ENCODE results near the gene CTNNA2. TPM values are rescaled to one million over a fixed set of nuclear protein-coding genes. Genes with fewer than 3 reads are reported as not detected.

CTNNA2 gene
- total RNA-seq, 1 experiment from 2014 or later, result 5.5 TPM

GRCh38 chr2:79906139-79906890 lies 393.5 kb downstream of the CTNNA2 start:
- H3K36me3 Mint-ChIP-seq (ENCODE audit: insufficient read depth in 1 of 3, low read depth in 3 of 3), result no peaks in the 10 kb centered on the region
- no peak overlapping the region for H3K56ac ChIP-seq (ENCODE audit: insufficient read length, low read depth, low read length)
- no peak overlapping the region for H2BK120ac ChIP-seq (ENCODE audit: low read depth, low read length, poor library complexity, severe bottlenecking)

More at GRCh38 chr2:79906139-79906890, 393.5 kb downstream of the CTNNA2 start:
- Mint-ChIP-seq H3K27ac (no peak overlapping the region; a peak in 1 of 7 replicates), H3K4me3 (no peak overlapping the region), H3K9me3 (no peaks in the 10 kb centered on the region), H3K27me3 (ENCODE audit: low read depth) (no peaks in the 10 kb centered on the region; the same call in 1 of the 2 replicates), H3K4me1 (peaks cover 0 to 5% of the 10 kb centered on the region in 2 experiments; a peak in 3 of 4 replicates)
- no peak overlapping the region for H2BK5ac ChIP-seq (ENCODE audit: insufficient read length, low read length)
- no peak overlapping the region for H3K4ac ChIP-seq (ENCODE audit: low read depth, low read length)
- no peaks in the 10 kb centered on the region for H3K27me3 ChIP-seq (ENCODE audit: insufficient read depth, low read length)
- no peak overlapping the region for H2BK12ac ChIP-seq (ENCODE audit: insufficient read length, low read depth, low read length)
- DNase-seq, result no peak
- no peak overlapping the region for H3K4me2 ChIP-seq (ENCODE audit: insufficient read depth, insufficient read length, low read length)
- H3K79me2 ChIP-seq (ENCODE audit: insufficient read depth, low read length), result no peaks in the 10 kb centered on the region
- no peak overlapping the region for H2BK20ac ChIP-seq (ENCODE audit: low read depth, low read length, poor library complexity, severe bottlenecking)
- no peak overlapping the region for H3K14ac ChIP-seq (ENCODE audit: insufficient read depth, low read length)
- H3K9me3 ChIP-seq (ENCODE audit: control insufficient read depth, low read depth, low read length), result no peaks in the 10 kb centered on the region
- no peak for TF ChIP-seq CTCF (conservative IDR thresholded peaks at IDR 0.05)
- no peaks in the 10 kb centered on the region for H3K23me2 ChIP-seq (ENCODE audit: insufficient read length, low read depth, low read length, poor library complexity, severe bottlenecking)
- no peak overlapping the region for H4K91ac ChIP-seq (ENCODE audit: insufficient read length, low read depth, low read length)
- no peak overlapping the region for H2AFZ ChIP-seq (ENCODE audit: low read length)
- H3K27ac ChIP-seq (ENCODE audit: insufficient read length, low read depth, low read length), result no peak overlapping the region
- WGBS (ENCODE audit: extremely low coverage, insufficient read length, low lambda C conversion rate), result no CpG with 5 or more reads among the region's 10 CpGs
- no peak overlapping the region for H4K8ac ChIP-seq (replicated peaks; ENCODE audit: insufficient read length, low read depth, low read length)
- no peak overlapping the region for H2AK5ac ChIP-seq (ENCODE audit: insufficient read length, low read length)
- H4K20me1 ChIP-seq (ENCODE audit: control insufficient read depth, insufficient read depth, insufficient read length), result no peaks in the 10 kb centered on the region
- H3K9ac ChIP-seq (ENCODE audit: extremely low read depth, insufficient read length, low read length), result no peak overlapping the region
- H3K18ac ChIP-seq (ENCODE audit: insufficient read length, low read depth, low read length), result no peak overlapping the region
- no peak overlapping the region for H3T11ph ChIP-seq (ENCODE audit: low read length)
- 0 out of 2 replicates have a peak, but pooled peaks cover 2% of the 10 kb centered on the region for H3K4me1 ChIP-seq (ENCODE audit: insufficient read depth, low read length)
- H3K23ac ChIP-seq (ENCODE audit: insufficient read length, low read depth, low read length), result no peak overlapping the region
- H2BK15ac ChIP-seq (ENCODE audit: low read depth, low read length), result no peak overlapping the region
- H4K5ac ChIP-seq (ENCODE audit: insufficient read length, low read depth, low read length), result no peak overlapping the region
- H3K79me1 ChIP-seq (ENCODE audit: insufficient read depth, low read depth, low read length, poor library complexity, severe bottlenecking), result no peaks in the 10 kb centered on the region

Measured in H9 (cell line).